H9 (cell line): ENCODE data around the gene HEPH. TPM values are rescaled to one million over a fixed set of nuclear protein-coding genes. Genes with fewer than 3 reads are reported as not detected.
"Not testable (repeated sequence)": the region's sequence is repeated elsewhere in the genome, so short reads cannot be mapped to it uniquely, and the experiment has no call there.

ENCODE experiments used
- DNase-seq: peaks from one replicate; pipeline ENCODE4 v3.0.0-alpha.2; 2017
- H2AFZ ChIP-seq: one replicate; pipeline ENCODE4 v1.6.1; 2013; ENCODE audit warnings: mild to moderate bottlenecking, low read length, control low read depth, moderate library complexity
- H2AK5ac ChIP-seq: 2 replicates; pipeline ENCODE4 v1.6.1; 2013; ENCODE audit warnings: low read length, control low read depth, mixed read lengths; ENCODE audit not compliant: insufficient read length
- H2BK120ac ChIP-seq: one replicate; pipeline ENCODE4 v1.6.1; 2013; ENCODE audit warnings: low read depth, mild to moderate bottlenecking, low read length, control low read depth, inconsistent platforms; ENCODE audit not compliant: poor library complexity, severe bottlenecking
- H2BK12ac ChIP-seq: 2 replicates; pipeline ENCODE4 v1.6.1; 2013; ENCODE audit warnings: low read length, control low read depth, mixed read lengths, low read depth; ENCODE audit not compliant: insufficient read length
- H2BK15ac ChIP-seq: 2 replicates; pipeline ENCODE4 v1.6.1; 2013; ENCODE audit warnings: low read depth, low read length, control low read depth
- H2BK20ac ChIP-seq: one replicate; pipeline ENCODE4 v1.6.1; 2013; ENCODE audit warnings: low read depth, mild to moderate bottlenecking, low read length, control low read depth, inconsistent platforms; ENCODE audit not compliant: poor library complexity, severe bottlenecking
- H2BK5ac ChIP-seq: 2 replicates; pipeline ENCODE4 v1.6.1; 2013; ENCODE audit warnings: low read length, control low read depth, mixed read lengths; ENCODE audit not compliant: insufficient read length
- H3K14ac ChIP-seq: 2 replicates; pipeline ENCODE4 v1.6.1; 2013; ENCODE audit warnings: low read length, control low read depth; ENCODE audit not compliant: insufficient read depth
- H3K18ac ChIP-seq: 2 replicates; pipeline ENCODE4 v1.6.1; 2013; ENCODE audit warnings: low read depth, mild to moderate bottlenecking, mixed read lengths, low read length, control low read depth; ENCODE audit not compliant: insufficient read length
- H3K23ac ChIP-seq: 2 replicates; pipeline ENCODE4 v1.6.1; 2013; ENCODE audit warnings: low read length, control low read depth, mixed read lengths, low read depth; ENCODE audit not compliant: insufficient read length
- H3K23me2 ChIP-seq: 2 replicates; pipeline ENCODE4 v1.6.1; 2013; ENCODE audit warnings: low read depth, mild to moderate bottlenecking, mixed read lengths, low read length, control low read depth; ENCODE audit not compliant: insufficient read length, poor library complexity, severe bottlenecking
- H3K27ac ChIP-seq: 2 replicates; pipeline ENCODE4 v1.5.1; 2013; ENCODE audit warnings: low read length, control low read depth, mixed read lengths, low read depth; ENCODE audit not compliant: insufficient read length
- H3K27me3 ChIP-seq: 2 replicates; pipeline ENCODE4 v1.6.1; 2013; ENCODE audit warnings: low read length, control low read depth, inconsistent platforms; ENCODE audit not compliant: insufficient read depth
- H3K4ac ChIP-seq: 2 replicates; pipeline ENCODE4 v1.6.1; 2013; ENCODE audit warnings: low read depth, mild to moderate bottlenecking, control low read depth, inconsistent platforms, low read length, moderate library complexity
- H3K4me1 ChIP-seq: 2 replicates; pipeline ENCODE4 v1.6.1; 2013; ENCODE audit warnings: low read length, control low read depth, inconsistent platforms; ENCODE audit not compliant: insufficient read depth
- H3K4me2 ChIP-seq: 2 replicates; pipeline ENCODE4 v1.6.1; 2013; ENCODE audit warnings: low read length, control low read depth, mixed read lengths; ENCODE audit not compliant: insufficient read length, insufficient read depth
- H3K56ac ChIP-seq: 2 replicates; pipeline ENCODE4 v1.6.1; 2013; ENCODE audit warnings: low read depth, mild to moderate bottlenecking, mixed read lengths, low read length, control low read depth; ENCODE audit not compliant: insufficient read length
- H3K79me1 ChIP-seq: 2 replicates; pipeline ENCODE4 v1.6.1; 2013; ENCODE audit warnings: low read depth, mild to moderate bottlenecking, moderate library complexity, low read length, control low read depth, inconsistent platforms; ENCODE audit not compliant: insufficient read depth, poor library complexity, severe bottlenecking
- H3K79me2 ChIP-seq: 2 replicates; pipeline ENCODE4 v1.6.1; 2013; ENCODE audit warnings: low read length, control low read depth, inconsistent platforms; ENCODE audit not compliant: insufficient read depth
- H3K9ac ChIP-seq: 2 replicates; pipeline ENCODE4 v1.6.1; 2013; ENCODE audit warnings: low read length, control low read depth, mixed read lengths; ENCODE audit not compliant: insufficient read length; ENCODE audit errors: extremely low read depth
- H3K9me3 ChIP-seq: one replicate; pipeline ENCODE4 v1.6.1; 2013; ENCODE audit warnings: low read depth, low read length, inconsistent platforms; ENCODE audit not compliant: control insufficient read depth
- H3T11ph ChIP-seq: one replicate; pipeline ENCODE4 v1.6.1; 2013; ENCODE audit warnings: mild to moderate bottlenecking, low read length, control low read depth, inconsistent platforms
- H4K20me1 ChIP-seq: one replicate; pipeline ENCODE4 v1.6.1; 2013; ENCODE audit not compliant: control insufficient read depth, insufficient read length, insufficient read depth
- H4K5ac ChIP-seq: 2 replicates; pipeline ENCODE4 v1.6.1; 2013; ENCODE audit warnings: low read depth, mild to moderate bottlenecking, mixed read lengths, low read length, control low read depth; ENCODE audit not compliant: insufficient read length
- H4K8ac ChIP-seq: replicated peaks from 2 replicates; pipeline ENCODE4 v1.6.1; 2013; ENCODE audit warnings: low read length, control low read depth, mixed read lengths, low read depth; ENCODE audit not compliant: insufficient read length
- H4K91ac ChIP-seq: 2 replicates; pipeline ENCODE4 v1.6.1; 2013; ENCODE audit warnings: low read depth, mild to moderate bottlenecking, moderate library complexity, mixed read lengths, low read length, control low read depth; ENCODE audit not compliant: insufficient read length
- H3K27ac Mint-ChIP-seq, 3 experiments: 2 replicates in 2 of 3; 3 replicates in 1 of 3; pipeline ENCODE4 v1.8.0; 2020 to 2021; ENCODE audit warnings: mixed read lengths in 3 of 3, mild to moderate bottlenecking in 1 of 3, moderate library complexity in 1 of 3
- H3K27me3 Mint-ChIP-seq: 2 replicates; pipeline ENCODE4 v1.8.0; 2021; ENCODE audit warnings: low read depth, mild to moderate bottlenecking, moderate library complexity, mixed read lengths
- H3K36me3 Mint-ChIP-seq, 3 experiments: 2 replicates in 2 of 3; 3 replicates in 1 of 3; pipeline ENCODE4 v1.8.0; 2020 to 2021; ENCODE audit warnings: low read depth in 3 of 3, mixed read lengths in 3 of 3; ENCODE audit not compliant: insufficient read depth in 1 of 3
- H3K4me1 Mint-ChIP-seq, 2 experiments: 2 replicates each; pipeline ENCODE4 v1.8.0; 2020; ENCODE audit warnings: mixed read lengths in 2 of 2
- H3K4me3 Mint-ChIP-seq, 2 experiments: 2 replicates in 1 of 2; 3 replicates in 1 of 2; pipeline ENCODE4 v1.8.0; 2020 to 2021; ENCODE audit warnings: mild to moderate bottlenecking in 2 of 2, mixed read lengths in 2 of 2, moderate library complexity in 1 of 2
- H3K9me3 Mint-ChIP-seq, 2 experiments: 2 replicates in 1 of 2; 3 replicates in 1 of 2; pipeline ENCODE4 v1.8.0; 2020; ENCODE audit warnings: mild to moderate bottlenecking in 2 of 2, mixed read lengths in 2 of 2, moderate library complexity in 1 of 2
- WGBS: extraction: QIAGEN DNeasy Blood & Tissue Kit; methylation state at CpG from one replicate; pipeline ENCODE4 v1.1.7; 2013; ENCODE audit warnings: missing lambda C conversion rate, low lambda C conversion rate, mixed read lengths; ENCODE audit not compliant: insufficient read length; ENCODE audit errors: extremely low coverage; 5-methylcytosine and 5-hydroxymethylcytosine counted together
- total RNA-seq: library from RNA; stranded (reverse); gene quantifications from 2 replicates; pipeline ENCODE4 v1.2.1, GENCODE V29; 2021

HEPH gene
- total RNA-seq, 1 experiment from 2014 or later = 60.6 TPM

DNA sequence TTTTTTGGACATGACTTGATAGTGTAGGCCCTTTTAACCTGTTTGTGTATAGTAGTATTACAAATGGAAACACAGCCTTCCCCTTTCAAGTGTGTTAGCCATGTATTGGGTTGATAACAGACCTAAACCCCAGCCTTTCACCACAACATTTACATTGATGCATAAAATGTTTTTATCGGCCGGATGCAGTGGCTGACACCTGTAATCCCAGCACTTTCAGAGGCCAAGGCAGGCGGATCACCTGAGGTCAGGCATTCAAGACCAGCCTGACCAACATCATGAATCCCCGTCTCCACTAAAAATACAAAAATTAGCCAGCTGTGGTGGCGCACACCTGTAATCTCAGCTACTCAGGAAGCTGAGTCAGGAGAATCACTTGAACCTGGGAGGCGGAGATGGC is 45.3 kb upstream of the HEPH start:
- not testable (repeated sequence) for H3K9me3 ChIP-seq, H2BK12ac ChIP-seq, H3K9ac ChIP-seq, H3K4me1 ChIP-seq, H2BK15ac ChIP-seq, H4K20me1 ChIP-seq, H3K23ac ChIP-seq, H3K27me3 ChIP-seq, H2AK5ac ChIP-seq, H3K4me2 ChIP-seq, H3K23me2 ChIP-seq, H4K91ac ChIP-seq, H3K79me1 ChIP-seq, H3K4me3 Mint-ChIP-seq, H4K5ac ChIP-seq, H3K79me2 ChIP-seq, DNase-seq, H2AFZ ChIP-seq, H3K4me1 Mint-ChIP-seq, H3K27me3 Mint-ChIP-seq, H4K8ac ChIP-seq, H2BK5ac ChIP-seq, H2BK20ac ChIP-seq, H3K27ac Mint-ChIP-seq, H3K27ac ChIP-seq, H3K18ac ChIP-seq, H3T11ph ChIP-seq, H3K14ac ChIP-seq, H3K4ac ChIP-seq, H3K36me3 Mint-ChIP-seq, H2BK120ac ChIP-seq, H3K56ac ChIP-seq
- no CpG with 5 or more reads among the region's 6 CpGs for WGBS
- H3K9me3 Mint-ChIP-seq = peaks cover 69 to 75% of the 10 kb centered on the region in 2 experiments

GRCh38 chrX:66121354-66121753 is 42.7 kb upstream of the HEPH start:
- not testable (repeated sequence) for H3K56ac ChIP-seq, H2BK20ac ChIP-seq, H3K4me2 ChIP-seq, H2BK15ac ChIP-seq, H2AFZ ChIP-seq, H2BK120ac ChIP-seq, H3K18ac ChIP-seq, H3K79me2 ChIP-seq, H3K14ac ChIP-seq, H3K9ac ChIP-seq, H3K27ac Mint-ChIP-seq, H3K4me1 Mint-ChIP-seq, H4K91ac ChIP-seq, DNase-seq, H3K9me3 ChIP-seq, H4K20me1 ChIP-seq, H2BK12ac ChIP-seq, H3K27me3 ChIP-seq, H3K23ac ChIP-seq, H2BK5ac ChIP-seq, H3K4me1 ChIP-seq, H3K36me3 Mint-ChIP-seq, H2AK5ac ChIP-seq, H3K27me3 Mint-ChIP-seq, H4K8ac ChIP-seq, H4K5ac ChIP-seq, H3K4me3 Mint-ChIP-seq, H3K23me2 ChIP-seq, H3K4ac ChIP-seq, H3K27ac ChIP-seq, H3T11ph ChIP-seq, H3K79me1 ChIP-seq
- no CpG with 5 or more reads among the region's 2 CpGs for WGBS
- H3K9me3 Mint-ChIP-seq = peaks cover 77 to 84% of the 10 kb centered on the region in 2 experiments
